NB4 (cell line): ENCODE measurements around the gene FBXW2.

Experiments used
- CTCF ChIP-seq: IDR thresholded peaks from one replicate; pipeline ENCODE4 v1.5.1; 2012; ENCODE audit warnings: low read depth, low read length
- MYC ChIP-seq: IDR thresholded peaks from 2 replicates; pipeline ENCODE4 v1.6.1; 2011; ENCODE audit warnings: low read depth, low read length
- POLR2A ChIP-seq: IDR thresholded peaks from 2 replicates; pipeline ENCODE4 v1.6.1; 2011; ENCODE audit warnings: mild to moderate bottlenecking; ENCODE audit not compliant: insufficient read length; ENCODE audit errors: extremely low read depth

GRCh38 chr9:120781236-120781635, 12.0 kb downstream of the FBXW2 start:
- TF ChIP-seq CTCF = no peak
- no peak for TF ChIP-seq POLR2A
- no peak for TF ChIP-seq MYC
